ENCODE data around the gene BIN1.

Gene BIN1

GRCh38 chr2:127095367-127095641 is 11.7 kb downstream of the BIN1 start:
- intact Hi-C loops (cut with DNase I; ENCODE audit: low total_unique reads): no loop called here
- H3K4me3 ChIP-seq: no peak overlapping the region
- TF ChIP-seq, protein P1, sequence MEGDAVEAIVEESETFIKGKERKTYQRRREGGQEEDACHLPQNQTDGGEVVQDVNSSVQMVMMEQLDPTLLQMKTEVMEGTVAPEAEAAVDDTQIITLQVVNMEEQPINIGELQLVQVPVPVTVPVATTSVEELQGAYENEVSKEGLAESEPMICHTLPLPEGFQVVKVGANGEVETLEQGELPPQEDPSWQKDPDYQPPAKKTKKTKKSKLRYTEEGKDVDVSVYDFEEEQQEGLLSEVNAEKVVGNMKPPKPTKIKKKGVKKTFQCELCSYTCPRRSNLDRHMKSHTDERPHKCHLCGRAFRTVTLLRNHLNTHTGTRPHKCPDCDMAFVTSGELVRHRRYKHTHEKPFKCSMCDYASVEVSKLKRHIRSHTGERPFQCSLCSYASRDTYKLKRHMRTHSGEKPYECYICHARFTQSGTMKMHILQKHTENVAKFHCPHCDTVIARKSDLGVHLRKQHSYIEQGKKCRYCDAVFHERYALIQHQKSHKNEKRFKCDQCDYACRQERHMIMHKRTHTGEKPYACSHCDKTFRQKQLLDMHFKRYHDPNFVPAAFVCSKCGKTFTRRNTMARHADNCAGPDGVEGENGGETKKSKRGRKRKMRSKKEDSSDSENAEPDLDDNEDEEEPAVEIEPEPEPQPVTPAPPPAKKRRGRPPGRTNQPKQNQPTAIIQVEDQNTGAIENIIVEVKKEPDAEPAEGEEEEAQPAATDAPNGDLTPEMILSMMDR (IDR thresholded peaks at IDR 0.05): no peak
- H3K36me3 ChIP-seq: no peaks in the 10 kb centered on the region
- no peaks in the 10 kb centered on the region for H3K27me3 ChIP-seq
- H3K9me3 ChIP-seq: no peaks in the 10 kb centered on the region
- peaks cover 0 to 27% (median 22%) of the 10 kb centered on the region in 4 donors for H3K4me1 ChIP-seq
- no peak for DNase-seq
- no peak overlapping the region for H3K27ac ChIP-seq

DNA sequence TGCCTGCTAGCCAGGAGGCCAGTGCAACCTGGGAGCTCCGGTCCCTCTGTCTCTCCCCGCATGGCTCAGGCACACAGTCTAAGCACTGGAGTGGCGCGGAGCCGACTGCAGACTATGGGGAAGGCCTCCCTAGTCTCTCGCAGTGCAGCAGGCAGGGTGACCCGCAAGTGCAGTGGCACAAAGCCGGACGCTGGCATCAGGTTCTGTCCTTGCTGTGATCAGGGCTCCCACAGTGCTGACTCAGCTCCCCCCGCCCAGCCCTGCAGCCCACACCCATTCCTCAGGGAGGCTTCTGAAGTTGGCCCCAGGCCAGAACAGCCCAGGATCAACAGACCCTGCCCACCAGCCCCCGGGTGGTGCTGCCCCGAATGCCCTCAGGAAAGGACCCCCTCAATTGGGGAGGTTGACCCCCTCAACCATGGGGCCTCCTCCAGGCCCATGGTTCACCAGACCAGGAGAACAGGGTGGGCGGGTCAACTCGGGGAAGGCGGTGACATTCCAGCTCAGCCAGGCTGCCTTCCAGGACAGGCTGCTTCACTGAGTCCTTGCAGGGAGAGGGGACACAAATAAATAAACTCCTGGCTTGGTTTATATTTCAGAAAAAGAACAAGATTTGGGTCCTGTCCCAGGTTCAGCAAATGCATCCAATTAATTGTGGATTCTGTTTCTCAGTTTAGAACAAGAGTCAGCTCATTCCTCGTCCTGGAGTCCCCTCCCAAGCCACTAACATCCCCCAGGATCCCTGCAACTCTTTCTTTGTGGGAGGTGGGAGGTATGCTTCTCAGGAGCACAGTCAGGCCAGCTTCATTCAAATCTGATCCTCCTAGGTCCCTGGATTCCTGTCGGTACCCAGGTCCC is 12.2 kb downstream of the BIN1 start:
- Histone ChIP-seq H3K36me3 (no peaks in the 10 kb centered on the region), H3K4me3 (peak overlapping the region in 1 of 2 donors; percentile 13), H3K9me3 (no peaks in the 10 kb centered on the region), H3K27me3 (no peaks in the 10 kb centered on the region), H3K4me1 (peaks cover 0 to 27% (median 22%) of the 10 kb centered on the region in 4 donors), H3K27ac (no peak overlapping the region)
- TF ChIP-seq, protein P1 (IDR thresholded peaks at IDR 0.05): no peak
- intact Hi-C loops (cut with DNase I; ENCODE audit: low total_unique reads): no loop called here
- peak in 1 of 2 donors; percentile 78 for DNase-seq

DNA sequence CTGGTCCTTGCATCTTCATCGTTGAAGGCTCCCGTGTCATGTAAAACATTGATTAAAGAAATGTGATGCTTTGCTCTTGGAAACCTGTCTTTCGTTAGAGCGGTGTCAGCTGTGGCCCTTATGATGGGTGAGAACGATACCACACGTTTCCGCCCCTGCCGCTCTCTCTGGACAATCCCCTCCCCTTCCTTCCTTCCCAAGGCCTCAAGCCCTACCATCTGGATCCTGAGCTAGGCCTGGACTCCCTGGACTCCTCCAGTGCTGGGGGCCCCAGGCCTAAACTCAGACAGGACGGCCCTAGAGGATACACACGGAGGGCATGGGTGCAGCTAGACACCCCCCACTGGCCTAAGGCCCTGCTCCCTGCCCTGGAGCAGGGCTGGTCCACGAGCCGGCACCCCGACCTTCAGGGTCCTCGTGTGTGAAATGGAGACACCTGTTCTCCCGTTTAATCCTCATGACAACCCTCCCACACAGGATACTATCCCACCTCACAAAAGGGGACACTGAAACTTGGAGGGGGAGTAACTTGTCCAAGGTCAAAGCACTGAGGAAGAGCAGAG is 13.2 kb downstream of the BIN1 start:
- TF ChIP-seq, protein P1 (IDR thresholded peaks at IDR 0.05): no peak
- DNase-seq: no peak

DNA sequence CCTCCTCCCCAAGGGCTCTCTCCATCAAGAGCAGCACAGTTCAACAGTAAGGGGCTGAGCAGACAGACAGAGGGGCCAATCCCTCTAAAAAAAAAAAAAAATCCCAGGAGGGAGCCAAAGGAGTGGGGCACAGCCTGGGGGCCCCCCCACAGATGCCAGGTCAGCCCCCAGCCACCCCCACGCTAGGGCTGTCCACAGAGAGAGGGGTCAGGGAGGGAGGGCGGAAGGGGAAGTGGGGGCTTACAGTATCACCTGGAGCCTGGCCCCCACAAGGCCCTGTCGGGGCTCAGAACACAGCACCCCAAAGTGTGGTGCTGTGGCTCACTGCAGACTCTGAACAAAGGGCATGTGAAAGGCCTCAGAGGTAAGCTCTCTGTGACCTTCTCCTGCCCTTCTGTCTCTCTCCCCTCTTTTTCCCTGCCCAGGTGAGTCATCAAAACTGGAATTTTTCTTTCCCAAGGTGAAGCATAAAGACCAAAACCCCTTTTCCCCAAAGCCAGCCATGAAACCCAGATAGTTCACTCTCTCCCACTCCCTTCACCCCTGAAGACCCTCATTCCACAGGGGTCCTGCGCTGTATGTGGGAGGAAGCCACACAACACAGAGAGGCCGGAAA is 13.9 kb downstream of the BIN1 start:
- Histone ChIP-seq H3K9me3 (no peaks in the 10 kb centered on the region), H3K4me3 (no peak overlapping the region), H3K36me3 (no peaks in the 10 kb centered on the region), H3K4me1 (peaks cover 0 to 29% (median 23%) of the 10 kb centered on the region in 4 donors), H3K27ac (no peak overlapping the region), H3K27me3 (no peaks in the 10 kb centered on the region)
- TF ChIP-seq, protein P1 (IDR thresholded peaks at IDR 0.05): no peak
- no peak for DNase-seq
- intact Hi-C loops (cut with DNase I; ENCODE audit: low total_unique reads): no loop called here

More for the DNA sequence above, 13.2 kb downstream of the BIN1 start:
- Histone ChIP-seq H3K9me3 (no peaks in the 10 kb centered on the region), H3K4me1 (peaks cover 0 to 27% (median 22%) of the 10 kb centered on the region in 4 donors), H3K36me3 (no peaks in the 10 kb centered on the region), H3K27me3 (no peaks in the 10 kb centered on the region), H3K4me3 (no peak overlapping the region), H3K27ac (no peak overlapping the region)
- intact Hi-C loops (cut with DNase I; ENCODE audit: low total_unique reads): no loop called here

GRCh38 chr2:127092306-127092705 is 14.6 kb downstream of the BIN1 start:
- Histone ChIP-seq H3K9me3 (no peaks in the 10 kb centered on the region), H3K27me3 (no peaks in the 10 kb centered on the region), H3K4me1 (peaks cover 0 to 36% (median 26%) of the 10 kb centered on the region in 4 donors), H3K36me3 (no peaks in the 10 kb centered on the region), H3K4me3 (no peak overlapping the region), H3K27ac (no peak overlapping the region)
- TF ChIP-seq, protein P1 (IDR thresholded peaks at IDR 0.05): no peak
- no peak for DNase-seq
- intact Hi-C loops (cut with DNase I; ENCODE audit: low total_unique reads): no loop called here
